Smooth muscle cell (in vitro differentiated cells): ENCODE data around the gene GPC6. TPM values are rescaled to one million over a fixed set of nuclear protein-coding genes. Genes with fewer than 3 reads are reported as not detected.

Experiments used
- DNase-seq: peaks from one replicate; lab custom pipeline; 2025; ENCODE audit not compliant: unreplicated experiment; lab: John Stamatoyannopoulos, UW
- H2AFZ ChIP-seq: fragments of 200-600 bp; sonication (generic); 2 replicates; pipeline ENCODE4 v1.6.0; 2016; ENCODE audit warnings: antibody characterized with exemption, low read depth, mild to moderate bottlenecking
- H3F3A ChIP-seq: fragments of 200-600 bp; sonication (generic); 2 replicates; pipeline ENCODE4 v1.6.0; 2017; ENCODE audit warnings: antibody characterized with exemption, low read depth
- H3K27ac ChIP-seq: fragments of 200-600 bp; sonication (generic); 2 replicates; pipeline ENCODE4 v1.5.1; 2016; ENCODE audit warnings: low read depth, mild to moderate bottlenecking
- H3K27me3 ChIP-seq: fragments of 200-600 bp; sonication (generic); 2 replicates; pipeline ENCODE4 v1.6.1; 2016; ENCODE audit warnings: low read depth, mild to moderate bottlenecking
- H3K36me3 ChIP-seq: fragments of 200-600 bp; sonication (generic); 2 replicates; pipeline ENCODE4 v1.5.1; 2016; ENCODE audit warnings: low read depth
- H3K4me1 ChIP-seq: fragments of 200-600 bp; sonication (generic); 2 replicates; pipeline ENCODE4 v1.5.1; 2016; ENCODE audit warnings: low read depth
- H3K4me2 ChIP-seq: fragments of 200-600 bp; sonication (generic); 2 replicates; pipeline ENCODE4 v1.6.0; 2016; ENCODE audit warnings: mild to moderate bottlenecking
- H3K4me3 ChIP-seq: fragments of 200-600 bp; sonication (generic); 2 replicates; pipeline ENCODE4 v1.5.1; 2016; ENCODE audit warnings: mild to moderate bottlenecking
- H3K79me2 ChIP-seq: fragments of 200-600 bp; sonication (generic); 2 replicates; pipeline ENCODE4 v1.6.0; 2016; ENCODE audit warnings: low read depth, mild to moderate bottlenecking
- H3K9ac ChIP-seq: fragments of 200-600 bp; sonication (generic); 2 replicates; pipeline ENCODE4 v1.6.0; 2016; ENCODE audit warnings: low read depth
- H3K9me3 ChIP-seq: fragments of 200-600 bp; sonication (generic); replicated peaks from 2 replicates; pipeline ENCODE4 v1.5.1; 2016; ENCODE audit warnings: low read depth
- H4K20me1 ChIP-seq: fragments of 200-600 bp; sonication (generic); 2 replicates; pipeline ENCODE4 v1.6.0; 2016; ENCODE audit warnings: low read depth
- WGBS: methylation state at CpG from one replicate; pipeline ENCODE4 v1.1.7; 2016; ENCODE audit warnings: low lambda C conversion rate; 5-methylcytosine and 5-hydroxymethylcytosine counted together
- polyA plus RNA-seq: library from polyadenylated mRNA; unstranded; fragments of >200 nt; fragmentation: Nextera tagmentation; extraction: Ambion mirVana; gene quantifications from 2 replicates; pipeline ENCODE4 v1.2.1, GENCODE V29; 2016
- total RNA-seq: library from RNA; depleted of rRNA; stranded (reverse); fragments of >200 nt; gene quantifications from 2 replicates; pipeline ENCODE4 v1.2.3, GENCODE V29; 2014
- TF ChIP-seq, protein P1 (sequence below): fragments of 200-600 bp; sonication (generic); IDR thresholded peaks from 2 replicates; pipeline ENCODE4 v1.5.1; 2017; ENCODE audit warnings: borderline replicate concordance, mild to moderate bottlenecking, antibody characterized with exemption; ENCODE audit not compliant: insufficient read depth, poor library complexity, severe bottlenecking

Gene GPC6
- total and polyA plus RNA-seq, 2 experiments from 2014 or later, result 19.7 to 68.5 TPM

GRCh38 chr13:93339550-93339949 lies 112.9 kb downstream of the GPC6 start:
- no peak overlapping the region for H3K4me2 ChIP-seq
- no peak overlapping the region for H2AFZ ChIP-seq
- H3F3A ChIP-seq, result no peaks in the 10 kb centered on the region
- peaks cover 20% of the 10 kb centered on the region for H4K20me1 ChIP-seq
- no peak for DNase-seq
- H3K79me2 ChIP-seq, result peaks cover 44% of the 10 kb centered on the region
- H3K27ac ChIP-seq, result no peak overlapping the region
- H3K9ac ChIP-seq, result no peak overlapping the region
- WGBS, result over 99% methylated on average over 4 of the region's 4 CpGs
- TF ChIP-seq, protein P1, sequence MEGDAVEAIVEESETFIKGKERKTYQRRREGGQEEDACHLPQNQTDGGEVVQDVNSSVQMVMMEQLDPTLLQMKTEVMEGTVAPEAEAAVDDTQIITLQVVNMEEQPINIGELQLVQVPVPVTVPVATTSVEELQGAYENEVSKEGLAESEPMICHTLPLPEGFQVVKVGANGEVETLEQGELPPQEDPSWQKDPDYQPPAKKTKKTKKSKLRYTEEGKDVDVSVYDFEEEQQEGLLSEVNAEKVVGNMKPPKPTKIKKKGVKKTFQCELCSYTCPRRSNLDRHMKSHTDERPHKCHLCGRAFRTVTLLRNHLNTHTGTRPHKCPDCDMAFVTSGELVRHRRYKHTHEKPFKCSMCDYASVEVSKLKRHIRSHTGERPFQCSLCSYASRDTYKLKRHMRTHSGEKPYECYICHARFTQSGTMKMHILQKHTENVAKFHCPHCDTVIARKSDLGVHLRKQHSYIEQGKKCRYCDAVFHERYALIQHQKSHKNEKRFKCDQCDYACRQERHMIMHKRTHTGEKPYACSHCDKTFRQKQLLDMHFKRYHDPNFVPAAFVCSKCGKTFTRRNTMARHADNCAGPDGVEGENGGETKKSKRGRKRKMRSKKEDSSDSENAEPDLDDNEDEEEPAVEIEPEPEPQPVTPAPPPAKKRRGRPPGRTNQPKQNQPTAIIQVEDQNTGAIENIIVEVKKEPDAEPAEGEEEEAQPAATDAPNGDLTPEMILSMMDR, result no peak
- H3K4me1 ChIP-seq, result peaks cover 6% of the 10 kb centered on the region
- no peak overlapping the region for H3K4me3 ChIP-seq
- H3K9me3 ChIP-seq, result no peaks in the 10 kb centered on the region
- no peaks in the 10 kb centered on the region for H3K36me3 ChIP-seq
- H3K27me3 ChIP-seq, result no peaks in the 10 kb centered on the region

DNA sequence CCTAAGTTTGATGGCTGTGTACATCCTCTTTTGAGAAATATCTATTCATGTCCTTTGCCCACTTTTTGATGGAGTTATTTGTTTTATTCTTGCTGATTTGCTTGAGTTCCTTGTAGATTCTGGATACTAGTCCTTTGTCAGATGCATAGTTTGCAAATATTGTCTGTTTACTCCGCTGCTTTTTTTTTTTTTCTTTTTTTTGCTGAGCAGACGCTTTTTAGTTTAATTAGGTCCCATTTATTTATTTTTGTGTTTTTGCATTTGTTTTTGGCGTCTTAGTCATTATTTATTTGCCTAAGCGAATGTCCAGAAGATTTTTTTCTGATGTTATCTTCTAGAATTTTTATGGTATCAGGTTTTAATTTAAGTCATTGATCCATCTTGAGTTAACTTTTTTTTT lies 114.9 kb downstream of the GPC6 start:
- Histone ChIP-seq H3K27me3 (no peaks in the 10 kb centered on the region), H3K27ac (no peak overlapping the region), H3K9me3 (no peaks in the 10 kb centered on the region), H3K4me3 (no peak overlapping the region), H3K4me2 (no peak overlapping the region), H3K79me2 (peaks cover 35% of the 10 kb centered on the region), H2AFZ (no peak overlapping the region), H3K9ac (no peak overlapping the region), H3K36me3 (no peaks in the 10 kb centered on the region), H4K20me1 (peaks cover 37% of the 10 kb centered on the region), H3F3A (peaks cover 5% of the 10 kb centered on the region), H3K4me1 (peaks cover 25% of the 10 kb centered on the region)
- TF ChIP-seq, protein P1, result no peak
- WGBS, result 96% methylated on average over 4 of the region's 4 CpGs
- DNase-seq, result no peak

- Histone ChIP-seq H3K4me2 (no peak overlapping the region), H3F3A (peaks cover 5% of the 10 kb centered on the region), H3K79me2 (peaks cover 26% of the 10 kb centered on the region), H2AFZ (no peak overlapping the region), H3K9ac (no peak overlapping the region), H3K27me3 (no peaks in the 10 kb centered on the region), H3K4me1 (peaks cover 26% of the 10 kb centered on the region), H3K27ac (no peak overlapping the region), H4K20me1 (peaks cover 30% of the 10 kb centered on the region), H3K4me3 (no peak overlapping the region), H3K36me3 (no peaks in the 10 kb centered on the region), H3K9me3 (no peaks in the 10 kb centered on the region)
- TF ChIP-seq, protein P1, result no peak
- WGBS, result 94% methylated on average over 4 of the region's 4 CpGs
- no peak for DNase-seq
Observed at GRCh38 chr13:93343097-93343496, 116.5 kb downstream of the GPC6 start.

- Histone ChIP-seq H3K27me3 (no peaks in the 10 kb centered on the region), H2AFZ (no peak overlapping the region), H3K27ac (no peak overlapping the region), H4K20me1 (peaks cover 27% of the 10 kb centered on the region), H3K79me2 (peaks cover 23% of the 10 kb centered on the region), H3F3A (peaks cover 5% of the 10 kb centered on the region), H3K4me1 (peaks cover 26% of the 10 kb centered on the region), H3K9me3 (no peaks in the 10 kb centered on the region), H3K9ac (no peak overlapping the region), H3K36me3 (no peaks in the 10 kb centered on the region), H3K4me2 (peak overlapping the region; percentile 54), H3K4me3 (no peak overlapping the region)
- TF ChIP-seq, protein P1, result no peak
- 73% methylated on average over 3 of the region's 3 CpGs for WGBS
- DNase-seq, result no peak
Observed at GRCh38 chr13:93344048-93344705, 117.6 kb downstream of the GPC6 start.
